Stomach smooth muscle (tissue), 2 donors: ENCODE results near the gene GSN.

Experiments
- H3K27ac ChIP-seq: one replicate; pipeline ENCODE4 v1.7.0; 2013; ENCODE audit warnings: mild to moderate bottlenecking, low read length, inconsistent platforms
- H3K27me3 ChIP-seq, 2 donors: one replicate each; pipeline ENCODE4 v1.7.0; 2013; ENCODE audit warnings: low read length in 2 of 2; ENCODE audit not compliant: insufficient read depth in 2 of 2, control insufficient read depth in 1 of 2
- H3K36me3 ChIP-seq, 2 donors: one replicate each; pipeline ENCODE4 v1.7.0; 2013; ENCODE audit warnings: low read length in 2 of 2; ENCODE audit not compliant: control insufficient read depth in 2 of 2, insufficient read depth in 2 of 2
- H3K4me1 ChIP-seq: one replicate; pipeline ENCODE4 v1.7.0; 2013; ENCODE audit warnings: low read length; ENCODE audit not compliant: control insufficient read depth, insufficient read depth
- H3K4me3 ChIP-seq, 2 donors: one replicate each; pipeline ENCODE4 v1.7.0; 2013; ENCODE audit warnings: low read length in 2 of 2
- H3K9ac ChIP-seq, 2 donors: one replicate each; pipeline ENCODE4 v1.7.0; 2013; ENCODE audit warnings: low read length in 2 of 2, mild to moderate bottlenecking in 1 of 2
- H3K9me3 ChIP-seq, 2 donors: one replicate each; pipeline ENCODE4 v1.7.0; 2013; ENCODE audit warnings: low read length in 2 of 2; ENCODE audit not compliant: control insufficient read depth in 2 of 2
- donor health status: healthy.
- donor health status: Pancreatic carcinoma.

The GSN gene

GRCh38 chr9:121365564-121365963, 97.6 kb downstream of the GSN start:
- Histone ChIP-seq H3K36me3 (no peaks in the 10 kb centered on the region), H3K9ac (no peak overlapping the region), H3K4me1 (peaks cover 23% of the 10 kb centered on the region), H3K27me3 (no peaks in the 10 kb centered on the region), H3K9me3 (no peaks in the 10 kb centered on the region), H3K27ac (peak overlapping the region; percentile 50), H3K4me3 (peak overlapping the region; percentile 4 to 40)

GRCh38 chr9:121366611-121367192, 98.7 kb downstream of the GSN start:
- Histone ChIP-seq H3K4me3 (peak overlapping the region; percentile 89 to 92), H3K27me3 (no peaks in the 10 kb centered on the region), H3K9ac (peak overlapping the region in 1 of 2 donors; percentile 97), H3K9me3 (no peaks in the 10 kb centered on the region), H3K36me3 (no peaks in the 10 kb centered on the region), H3K27ac (peak overlapping the region; percentile 97), H3K4me1 (peaks cover 25% of the 10 kb centered on the region)

- H3K4me1 ChIP-seq = peaks cover 26% of the 10 kb centered on the region
- H3K9ac ChIP-seq = peak overlapping the region; percentile 64 to 97
These were observed 99.6 kb downstream of the GSN start for GRCh38 chr9:121367306-121368137.

GRCh38 chr9:121368138-121368522, 100.2 kb downstream of the GSN start:
- Histone ChIP-seq H3K9ac (peak overlapping the region; percentile 64 to 97), H3K36me3 (no peaks in the 10 kb centered on the region), H3K27me3 (no peaks in the 10 kb centered on the region), H3K4me1 (peaks cover 25% of the 10 kb centered on the region), H3K4me3 (peak overlapping the region; percentile 89 to 92), H3K9me3 (no peaks in the 10 kb centered on the region), H3K27ac (peak overlapping the region; percentile 97)

More at GRCh38 chr9:121367306-121368137, 99.6 kb downstream of the GSN start:
- Histone ChIP-seq H3K27me3 (no peaks in the 10 kb centered on the region), H3K9me3 (no peaks in the 10 kb centered on the region), H3K27ac (peak overlapping the region; percentile 97), H3K4me3 (peak overlapping the region; percentile 89 to 92), H3K36me3 (no peaks in the 10 kb centered on the region)

GRCh38 chr9:121368745-121369144, 100.8 kb downstream of the GSN start:
- H3K4me3 ChIP-seq = peak overlapping the region; percentile 89 to 92
- peak overlapping the region; percentile 95 to 97 for H3K9ac ChIP-seq
- no peaks in the 10 kb centered on the region for H3K9me3 ChIP-seq
- peaks cover 27% of the 10 kb centered on the region for H3K4me1 ChIP-seq
- H3K36me3 ChIP-seq = no peaks in the 10 kb centered on the region
- no peaks in the 10 kb centered on the region for H3K27me3 ChIP-seq
- H3K27ac ChIP-seq = peak overlapping the region; percentile 97

GRCh38 chr9:121369595-121370265, 101.8 kb downstream of the GSN start, which contains the start of gene STOM:
Gene STOM (minus strand): TSS chr9:121370250. CDS start chr9:121370187, 63 bp downstream.
- H3K4me1 ChIP-seq = peaks cover 27% of the 10 kb centered on the region
- no peaks in the 10 kb centered on the region for H3K27me3 ChIP-seq
- H3K4me3 ChIP-seq = peak within 1 kb of the TSS; percentile 89 to 92
- H3K9me3 ChIP-seq = no peaks in the 10 kb centered on the region
- H3K36me3 ChIP-seq = no peaks in the 10 kb centered on the region
- H3K9ac ChIP-seq = peak within 1 kb of the TSS; percentile 95 to 97
- H3K27ac ChIP-seq = peak within 1 kb of the TSS; percentile 97

- no peaks in the 10 kb centered on the region for H3K36me3 ChIP-seq
- no peak overlapping the region for H3K4me3 ChIP-seq
- no peaks in the 10 kb centered on the region for H3K27me3 ChIP-seq
- H3K9me3 ChIP-seq = no peaks in the 10 kb centered on the region
- H3K4me1 ChIP-seq = peaks cover 25% of the 10 kb centered on the region
- H3K9ac ChIP-seq = no peak overlapping the region
- peak overlapping the region; percentile 97 for H3K27ac ChIP-seq
These were observed 103.6 kb downstream of the GSN start for GRCh38 chr9:121371495-121372061.

- peak overlapping the region; percentile 0 to 55 for H3K9ac ChIP-seq
These were observed 104.5 kb downstream of the GSN start for GRCh38 chr9:121372239-121373010.

GRCh38 chr9:121373011-121373729, 105.2 kb downstream of the GSN start:
- peak overlapping the region; percentile 97 for H3K27ac ChIP-seq
- no peaks in the 10 kb centered on the region for H3K27me3 ChIP-seq
- no peaks in the 10 kb centered on the region for H3K9me3 ChIP-seq
- H3K4me3 ChIP-seq = no peak overlapping the region
- H3K36me3 ChIP-seq = no peaks in the 10 kb centered on the region
- peaks cover 21% of the 10 kb centered on the region for H3K4me1 ChIP-seq
- H3K9ac ChIP-seq = peak overlapping the region; percentile 0 to 55

More at GRCh38 chr9:121372239-121373010, 104.5 kb downstream of the GSN start:
- H3K27ac ChIP-seq = peak overlapping the region; percentile 97
- no peak overlapping the region for H3K4me3 ChIP-seq
- no peaks in the 10 kb centered on the region for H3K9me3 ChIP-seq
- no peaks in the 10 kb centered on the region for H3K36me3 ChIP-seq
- H3K27me3 ChIP-seq = no peaks in the 10 kb centered on the region
- peaks cover 21% of the 10 kb centered on the region for H3K4me1 ChIP-seq
